Caco-2 (cell line): ENCODE measurements around the gene RPL10. TPM values are rescaled to one million over a fixed set of nuclear protein-coding genes. Genes with fewer than 3 reads are reported as not detected.
A peak's percentile ranks its signal among the peaks of the same experiment; 100 is the strongest.

ENCODE experiments used
- BruUV-seq: library from RNA; stranded (reverse); fragments of 400-500 nt; replicated peaks from 2 replicates; lab custom pipeline; 2021; lab: Mats Ljungman, UMichigan
- CTCF ChIA-PET: fragments of 300-600 bp; sonication (Branson Sonifier 250); formaldehyde crosslinking; loops from one replicate; lab custom pipeline; 2022; ENCODE audit warnings: antibody characterized with exemption; lab: Charles Lee
- POLR2A ChIA-PET: fragments of 300-600 bp; sonication (Branson Sonifier 250); formaldehyde crosslinking; loops from one replicate; lab custom pipeline; 2022; ENCODE audit warnings: antibody characterized with exemption; lab: Charles Lee
- DNase-seq, 2 experiments: peaks; one replicate each; pipeline versions ENCODE4 v3.0.0 to v3.0.0-alpha.2; 2020 to 2022
- H3K27me3 ChIP-seq: replicated peaks from 2 replicates; pipeline ENCODE4 v1.6.0; 2011; ENCODE audit warnings: low read length; ENCODE audit not compliant: control insufficient read depth, insufficient read depth
- H3K36me3 ChIP-seq: 2 replicates; pipeline ENCODE4 v1.5.1; 2011; ENCODE audit warnings: low read length; ENCODE audit not compliant: control insufficient read depth, insufficient read depth
- H3K4me1 ChIP-seq: fragments of 250-450 bp; sonication (Bioruptor Pico); 2 replicates; pipeline ENCODE4 v1.5.1; 2020; ENCODE audit warnings: mild to moderate bottlenecking
- H3K4me3 ChIP-seq: 2 replicates; pipeline ENCODE4 v1.5.1; 2011; ENCODE audit warnings: low read depth, mild to moderate bottlenecking, control low read depth, low read length
- H3K9me3 ChIP-seq: fragments of 250-450 bp; sonication (Bioruptor Pico); 2 replicates; pipeline ENCODE4 v1.5.1; 2020; ENCODE audit warnings: mild to moderate bottlenecking, moderate library complexity
- H3K27ac Mint-ChIP-seq: one replicate; pipeline ENCODE4 v1.8.0; 2022; ENCODE audit warnings: mixed read lengths; ENCODE audit not compliant: unreplicated experiment
- H3K27me3 Mint-ChIP-seq: one replicate; pipeline ENCODE4 v1.8.0; 2022; ENCODE audit warnings: mixed read lengths; ENCODE audit not compliant: insufficient read depth, unreplicated experiment
- H3K36me3 Mint-ChIP-seq: one replicate; pipeline ENCODE4 v1.8.0; 2022; ENCODE audit warnings: mild to moderate bottlenecking, mixed read lengths; ENCODE audit not compliant: insufficient read depth, unreplicated experiment
- H3K4me1 Mint-ChIP-seq: one replicate; pipeline ENCODE4 v1.8.0; 2022; ENCODE audit warnings: low read depth, mixed read lengths; ENCODE audit not compliant: unreplicated experiment
- H3K4me3 Mint-ChIP-seq: one replicate; pipeline ENCODE4 v1.8.0; 2022; ENCODE audit warnings: mild to moderate bottlenecking, moderate library complexity, mixed read lengths; ENCODE audit not compliant: unreplicated experiment
- H3K9me3 Mint-ChIP-seq: one replicate; pipeline ENCODE4 v1.8.0; 2022; ENCODE audit warnings: mixed read lengths; ENCODE audit not compliant: unreplicated experiment
- CTCF ChIP-seq, 2 experiments: fragments of 200-600 bp in 1 of 2; IDR thresholded peaks; 1 replicate in 1 of 2; 2 replicates in 1 of 2; pipeline versions ENCODE4 v1.5.1 to v1.8.0; 2011 to 2022; ENCODE audit warnings: antibody characterized with exemption in 1 of 2, control low read depth in 1 of 2, inconsistent platforms in 1 of 2, low read depth in 1 of 2, low read length in 1 of 2, mild to moderate bottlenecking in 1 of 2, moderate library complexity in 1 of 2; ENCODE audit not compliant: insufficient read depth in 1 of 2, severe bottlenecking in 1 of 2, unreplicated experiment in 1 of 2
- intact Hi-C: fragments of 100-400 bp; cut with micrococcal nuclease; formaldehyde crosslinking; loops from one replicate; pipeline ENCODE4 v1.10.0; 2022; ENCODE audit not compliant: unreplicated experiment
- total RNA-seq: library from RNA; stranded (reverse); gene quantifications from 2 replicates; pipeline ENCODE4 v1.2.3, GENCODE V29; 2022

The RPL10 gene
- total RNA-seq, 1 experiment from 2014 or later: 2,081 TPM

- ChIA-PET CTCF (no interaction called here), POLR2A (no interaction called here)
- intact Hi-C loops: no loop called here
- H3K36me3 Mint-ChIP-seq: peaks cover 92% of the 10 kb centered on the region
- H3K27ac Mint-ChIP-seq: peak overlapping the region; percentile 53
- H3K4me1 ChIP-seq: peaks cover 10% of the 10 kb centered on the region
- DNase-seq: no peak
- BruUV-seq: no TSS peak
- TF ChIP-seq CTCF (IDR thresholded peaks at IDR 0.05; ENCODE audit: insufficient read depth in 1 of 2, low read depth in 1 of 2, low read length in 1 of 2, severe bottlenecking in 1 of 2, unreplicated experiment in 1 of 2): no peak
- H3K27me3 ChIP-seq: no peaks in the 10 kb centered on the region
- peaks cover 1% of the 10 kb centered on the region for H3K36me3 ChIP-seq
- H3K4me3 Mint-ChIP-seq: no peak overlapping the region
- no peaks in the 10 kb centered on the region for H3K4me1 Mint-ChIP-seq
- no peaks in the 10 kb centered on the region for H3K9me3 Mint-ChIP-seq
- H3K4me3 ChIP-seq: no peak overlapping the region
- no peaks in the 10 kb centered on the region for H3K27me3 Mint-ChIP-seq
- no peaks in the 10 kb centered on the region for H3K9me3 ChIP-seq
Observed at GRCh38 chrX:154363706-154364439, 34.3 kb upstream of the RPL10 start.

- CTCF ChIA-PET: no interaction called here
- no peak for DNase-seq
- H3K27me3 ChIP-seq: no peaks in the 10 kb centered on the region
- no peak overlapping the region for H3K27ac Mint-ChIP-seq
- peaks cover 90% of the 10 kb centered on the region for H3K36me3 Mint-ChIP-seq
- H3K4me1 Mint-ChIP-seq: no peaks in the 10 kb centered on the region
- no TSS peak for BruUV-seq
- intact Hi-C loops: no loop called here
- no peaks in the 10 kb centered on the region for H3K9me3 ChIP-seq
- H3K27me3 Mint-ChIP-seq: no peaks in the 10 kb centered on the region
- H3K4me3 ChIP-seq: no peak overlapping the region
- H3K4me3 Mint-ChIP-seq: no peak overlapping the region
- H3K4me1 ChIP-seq: peaks cover 14% of the 10 kb centered on the region
- no peak for TF ChIP-seq CTCF (IDR thresholded peaks at IDR 0.05; ENCODE audit: insufficient read depth in 1 of 2, low read depth in 1 of 2, low read length in 1 of 2, severe bottlenecking in 1 of 2, unreplicated experiment in 1 of 2)
- POLR2A ChIA-PET: no interaction called here
- no peaks in the 10 kb centered on the region; the same call in none of the 2 replicates for H3K36me3 ChIP-seq
- no peaks in the 10 kb centered on the region for H3K9me3 Mint-ChIP-seq
Observed at GRCh38 chrX:154365052-154365600, 33.1 kb upstream of the RPL10 start.

GRCh38 chrX:154365997-154366665 is 32.0 kb upstream of the RPL10 start:
- no peaks in the 10 kb centered on the region for H3K27me3 ChIP-seq
- no peaks in the 10 kb centered on the region for H3K27me3 Mint-ChIP-seq
- intact Hi-C loops: no loop called here
- H3K9me3 ChIP-seq: no peaks in the 10 kb centered on the region
- no TSS peak for BruUV-seq
- no peaks in the 10 kb centered on the region for H3K4me1 Mint-ChIP-seq
- no peak for TF ChIP-seq CTCF (IDR thresholded peaks at IDR 0.05; ENCODE audit: insufficient read depth in 1 of 2, low read depth in 1 of 2, low read length in 1 of 2, severe bottlenecking in 1 of 2, unreplicated experiment in 1 of 2)
- POLR2A ChIA-PET: no interaction called here
- CTCF ChIA-PET: no interaction called here
- H3K27ac Mint-ChIP-seq: no peak overlapping the region
- H3K36me3 Mint-ChIP-seq: peaks cover 89% of the 10 kb centered on the region
- no peaks in the 10 kb centered on the region; the same call in none of the 2 replicates for H3K36me3 ChIP-seq
- peaks cover 14% of the 10 kb centered on the region for H3K4me1 ChIP-seq
- DNase-seq: no peak
- no peaks in the 10 kb centered on the region for H3K9me3 Mint-ChIP-seq
- H3K4me3 ChIP-seq: no peak overlapping the region
- no peak overlapping the region for H3K4me3 Mint-ChIP-seq
